Measurements from ENCODE around the gene SRRM5. TPM values are rescaled to one million over a fixed set of nuclear protein-coding genes. Genes with fewer than 3 reads are reported as not detected.
A peak's percentile ranks its signal among the peaks of the same experiment; 100 is the strongest.

The SRRM5 gene
- total RNA-seq, 1 experiment from 2014 or later = 0.70 TPM

DNA sequence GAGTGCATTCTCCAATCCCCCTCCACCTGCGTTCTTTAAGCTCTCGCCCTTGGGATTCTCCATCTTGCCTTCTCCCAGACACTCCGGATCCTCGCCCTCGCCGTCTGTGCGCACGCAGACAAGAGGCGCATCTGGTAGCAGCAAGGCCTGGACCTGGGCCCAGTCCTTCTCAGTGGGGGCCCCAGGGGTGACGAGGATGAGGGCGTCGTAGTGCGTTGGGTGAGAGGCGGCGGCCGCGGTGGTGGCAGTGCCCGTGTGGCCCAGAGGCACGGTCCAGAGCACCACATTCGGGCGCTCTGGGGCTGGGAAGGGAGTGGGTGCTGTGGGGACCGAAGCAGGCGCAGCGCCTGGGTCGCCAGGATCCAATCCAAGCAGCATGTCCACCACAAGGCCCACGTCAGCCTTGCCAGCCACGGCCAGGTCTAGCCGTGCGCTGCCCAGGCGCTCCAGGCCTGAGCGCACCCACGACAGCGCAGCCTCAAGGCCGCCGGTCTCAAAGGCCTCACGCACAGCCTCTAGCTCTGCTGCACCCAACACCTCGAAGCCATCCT, 19.0 kb upstream of the SRRM5 start:
- Histone ChIP-seq H2AK5ac (ENCODE audit: insufficient read length, low read length) (no peak overlapping the region), H3K4me2 (ENCODE audit: insufficient read depth, insufficient read length, low read length) (no peak overlapping the region), H4K5ac (ENCODE audit: insufficient read length, low read depth, low read length) (no peak overlapping the region), H3K23ac (ENCODE audit: insufficient read length, low read depth, low read length) (no peak overlapping the region), H2BK15ac (ENCODE audit: low read depth, low read length) (no peak overlapping the region), H2BK20ac (ENCODE audit: low read depth, low read length, poor library complexity, severe bottlenecking) (no peak overlapping the region), H3K27me3 (ENCODE audit: insufficient read depth, low read length) (no peaks in the 10 kb centered on the region), H4K91ac (ENCODE audit: insufficient read length, low read depth, low read length) (no peak overlapping the region), H2AFZ (ENCODE audit: low read length) (no peak overlapping the region), H3K79me2 (ENCODE audit: insufficient read depth, low read length) (peaks cover 2% of the 10 kb centered on the region; the same call in 1 of the 2 replicates), H3K9me3 (ENCODE audit: control insufficient read depth, low read depth, low read length) (no peaks in the 10 kb centered on the region), H3K9ac (ENCODE audit: extremely low read depth, insufficient read length, low read length) (no peak overlapping the region), H3K14ac (ENCODE audit: insufficient read depth, low read length) (no peak overlapping the region), H3K18ac (ENCODE audit: insufficient read length, low read depth, low read length) (no peak overlapping the region), H3K23me2 (ENCODE audit: insufficient read length, low read depth, low read length, poor library complexity, severe bottlenecking) (peaks cover 20% of the 10 kb centered on the region), H3T11ph (ENCODE audit: low read length) (no peak overlapping the region), H3K79me1 (ENCODE audit: insufficient read depth, low read depth, low read length, poor library complexity, severe bottlenecking) (no peaks in the 10 kb centered on the region), H2BK120ac (ENCODE audit: low read depth, low read length, poor library complexity, severe bottlenecking) (no peak overlapping the region), H3K4me1 (ENCODE audit: insufficient read depth, low read length) (0 out of 2 replicates have a peak, but pooled peaks cover 3% of the 10 kb centered on the region), H4K8ac (replicated peaks; ENCODE audit: insufficient read length, low read depth, low read length) (no peak overlapping the region), H3K56ac (ENCODE audit: insufficient read length, low read depth, low read length) (no peak overlapping the region), H4K20me1 (ENCODE audit: control insufficient read depth, insufficient read depth, insufficient read length) (no peaks in the 10 kb centered on the region), H3K27ac (ENCODE audit: insufficient read length, low read depth, low read length) (no peak overlapping the region), H2BK5ac (ENCODE audit: insufficient read length, low read length) (no peak overlapping the region), H2BK12ac (ENCODE audit: insufficient read length, low read depth, low read length) (no peak overlapping the region), H3K4ac (ENCODE audit: low read depth, low read length) (no peak overlapping the region)
- Mint-ChIP-seq H3K27me3 (ENCODE audit: low read depth) (no peaks in the 10 kb centered on the region), H3K27ac (peak overlapping the region in 2 of 3 experiments; percentile 33 to 88; a peak in 2 of 7 replicates), H3K4me3 (no peak overlapping the region), H3K9me3 (no peaks in the 10 kb centered on the region; a peak in 1 of 5 replicates), H3K4me1 (peaks cover 16 to 24% of the 10 kb centered on the region in 2 experiments), H3K36me3 (ENCODE audit: insufficient read depth in 1 of 3, low read depth in 3 of 3) (peaks cover 16 to 38% (median 29%) of the 10 kb centered on the region in 3 experiments)
- no peak for DNase-seq
- TF ChIP-seq CTCF (conservative IDR thresholded peaks at IDR 0.05) = no peak
- WGBS (ENCODE audit: extremely low coverage, insufficient read length, low lambda C conversion rate) = no CpG with 5 or more reads among the region's 37 CpGs
